HG02840 (cell line): ENCODE results near the gene RGL1.

Experiments
- ATAC-seq: cut with Tn5 transposase; IDR thresholded peaks from one replicate; pipeline ENCODE4 v1.9.1; 2021; ENCODE audit warnings: mild to moderate bottlenecking, moderate library complexity, moderate number of reproducible peaks; ENCODE audit not compliant: unreplicated experiment, low FRiP score

RGL1 gene

DNA sequence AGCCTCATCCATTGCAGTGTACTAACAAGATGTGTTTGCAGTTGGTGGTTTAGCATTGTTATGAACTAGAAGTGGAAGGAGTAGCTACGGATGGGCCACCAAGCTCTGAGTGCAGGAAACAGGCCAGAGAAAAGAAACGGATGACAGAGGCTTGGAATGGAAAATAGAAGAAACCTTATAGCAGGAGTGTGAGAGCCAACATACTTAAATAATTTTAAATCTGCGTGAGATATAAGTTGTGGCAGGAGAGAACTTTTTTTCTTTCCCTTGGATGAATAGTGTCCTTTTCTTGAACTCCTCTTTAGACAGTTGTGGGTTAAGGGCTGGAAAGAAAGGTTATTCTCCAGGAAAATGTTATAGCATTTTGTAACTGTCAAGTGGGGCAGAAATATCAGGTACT is 54.2 kb downstream of the RGL1 start:
- no peak for ATAC-seq

DNA sequence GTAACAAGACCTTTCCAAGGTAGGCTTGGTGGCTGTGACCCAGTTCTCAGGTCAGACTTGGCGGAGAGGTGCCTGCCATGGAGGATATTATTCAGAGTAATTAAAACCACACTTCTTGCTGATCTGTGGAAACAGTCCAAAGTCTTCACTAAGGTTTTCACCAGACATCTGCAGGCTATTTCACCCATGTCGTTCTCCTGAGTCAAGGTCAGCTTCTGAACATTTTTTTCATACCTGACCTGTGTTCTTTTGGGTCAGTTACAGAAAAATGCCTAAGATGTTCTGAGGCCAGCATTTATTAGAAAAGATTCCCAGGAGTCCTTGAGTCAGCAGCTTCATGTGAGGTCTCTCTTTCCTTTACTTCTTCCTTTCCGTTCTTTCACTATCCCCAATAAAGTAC is 54.9 kb downstream of the RGL1 start:
- ATAC-seq, result no peak

DNA sequence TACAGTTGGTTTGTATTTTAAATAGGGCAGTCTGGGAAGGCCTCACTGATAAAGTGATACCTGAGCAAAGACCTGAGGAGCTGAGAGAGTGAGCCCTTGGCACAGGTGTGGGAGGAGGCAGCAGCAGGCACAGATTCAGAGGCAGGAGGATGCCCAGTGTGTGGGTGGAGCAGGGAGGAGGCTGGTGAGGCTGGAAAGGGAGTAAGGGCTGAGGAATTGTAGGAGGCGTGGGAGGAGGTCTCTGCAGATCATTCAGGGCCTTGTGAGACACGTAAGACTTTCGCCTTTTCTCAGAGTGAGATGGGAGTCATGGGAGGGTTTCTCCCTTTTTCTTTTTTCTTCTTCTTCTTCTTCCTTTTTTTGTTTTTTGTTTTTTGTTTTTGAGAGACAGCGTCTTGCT is 58.0 kb downstream of the RGL1 start:
- no peak for ATAC-seq

DNA sequence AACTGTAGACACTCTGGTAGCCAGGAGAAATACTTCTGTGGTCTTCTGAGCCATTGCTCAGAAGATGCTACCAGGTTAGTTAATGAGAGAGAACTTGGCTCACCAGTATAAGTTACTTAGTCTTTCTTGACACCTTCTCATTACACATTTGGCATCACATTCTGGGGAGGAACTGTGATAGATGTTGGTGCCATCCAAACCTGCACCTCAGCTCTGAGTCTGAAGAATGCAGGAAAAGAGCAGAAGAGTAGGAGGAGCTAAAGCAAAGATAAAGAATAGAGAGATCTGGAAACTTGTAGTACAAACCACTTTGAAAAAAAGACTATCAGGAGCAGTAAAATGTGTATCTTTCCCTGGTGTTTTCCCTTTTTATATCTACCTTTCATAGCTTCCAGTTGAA is 58.9 kb downstream of the RGL1 start:
- ATAC-seq, result no peak

DNA sequence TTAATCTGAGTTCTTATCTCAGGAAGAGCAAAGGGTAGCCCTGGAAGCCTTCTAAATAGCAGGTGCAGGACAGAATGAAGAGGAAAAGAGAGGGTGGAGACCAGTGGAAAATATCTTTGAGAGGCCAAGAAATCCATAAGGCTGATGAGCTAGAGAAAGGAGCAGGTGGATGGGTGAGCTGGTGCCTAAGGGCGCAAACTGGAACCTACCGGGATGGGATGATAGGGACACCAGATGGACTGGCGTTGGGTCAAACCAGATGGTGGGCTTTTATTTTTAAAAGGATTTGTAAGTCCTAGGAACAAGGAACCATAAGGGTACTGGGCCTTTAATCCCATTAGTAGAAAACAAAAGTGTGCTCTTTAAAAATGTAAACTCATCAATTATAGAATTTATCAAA is 59.7 kb downstream of the RGL1 start:
- no peak for ATAC-seq

DNA sequence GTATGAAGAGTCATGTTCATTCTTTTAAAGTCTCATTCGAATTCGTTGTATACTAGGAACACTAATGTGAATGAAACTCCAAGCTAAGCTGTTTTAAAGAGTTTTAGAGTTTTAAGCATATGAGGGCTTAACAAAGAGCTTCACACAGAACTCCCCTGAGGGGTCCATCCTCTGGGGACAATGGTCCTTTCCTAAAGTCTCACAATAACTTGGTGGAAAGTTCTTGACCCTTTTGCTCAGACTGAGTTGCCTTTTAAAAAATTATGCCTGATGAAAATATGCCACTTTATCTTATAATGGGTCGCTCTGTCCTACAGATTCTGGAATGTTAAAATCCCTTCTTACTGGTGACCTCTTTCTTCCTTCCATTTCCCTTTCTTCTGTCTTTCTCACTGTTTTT is 64.3 kb downstream of the RGL1 start:
- ATAC-seq, result no peak

DNA sequence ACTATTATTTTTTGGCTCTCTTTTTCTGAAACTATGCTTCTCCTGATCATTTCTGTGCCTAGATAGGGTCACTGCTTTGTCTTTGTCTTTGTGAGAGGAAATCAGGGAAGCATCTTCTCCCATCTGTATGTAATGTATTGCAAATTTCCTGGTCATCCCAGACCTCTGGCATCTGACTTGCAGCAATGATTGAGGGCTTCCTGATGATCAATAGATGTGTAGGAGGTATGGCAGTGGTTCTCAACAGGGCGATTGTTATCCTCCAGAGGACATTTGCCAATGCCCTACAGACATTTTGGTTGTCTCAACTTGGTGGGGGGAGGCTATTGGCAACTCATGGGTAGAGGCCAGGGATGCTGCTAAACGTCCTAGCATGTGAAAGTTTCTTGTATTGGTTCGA is 64.7 kb downstream of the RGL1 start:
- ATAC-seq, result no peak

DNA sequence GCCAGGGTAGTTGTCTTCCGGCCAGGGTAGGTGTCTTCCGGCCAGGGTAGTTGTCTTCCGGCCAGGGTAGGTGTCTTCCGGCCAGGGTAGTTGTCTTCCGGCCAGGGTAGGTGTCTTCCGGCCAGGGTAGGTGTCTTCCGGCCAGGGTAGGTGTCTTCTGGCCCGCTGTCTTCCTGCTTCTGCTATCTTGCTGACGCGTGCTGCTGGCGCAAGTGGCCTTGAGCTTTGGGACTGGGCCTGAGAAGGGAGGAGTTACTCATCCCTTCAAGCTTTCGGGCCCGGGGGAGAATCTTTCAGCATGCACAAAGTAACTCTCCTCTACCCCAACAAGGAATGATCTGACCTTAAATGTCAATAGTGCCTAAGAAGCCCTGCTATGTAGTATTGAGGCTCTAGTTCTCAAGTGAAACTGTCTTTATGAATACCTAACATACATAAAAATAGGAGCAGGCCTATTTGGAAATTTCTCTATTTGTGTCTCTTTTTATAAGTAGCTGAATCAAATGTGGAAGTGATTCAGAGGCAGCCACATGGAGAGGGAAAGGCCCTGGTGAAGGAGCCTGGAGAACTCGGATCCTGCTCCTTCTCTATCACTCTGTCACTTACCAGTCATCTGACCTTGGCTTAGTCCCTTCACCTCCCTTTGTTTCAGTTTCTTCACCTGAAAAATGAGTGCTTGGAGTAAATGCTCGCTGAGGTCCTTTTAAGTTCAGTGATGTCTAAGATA is 65.6 kb downstream of the RGL1 start:
- no peak for ATAC-seq

DNA sequence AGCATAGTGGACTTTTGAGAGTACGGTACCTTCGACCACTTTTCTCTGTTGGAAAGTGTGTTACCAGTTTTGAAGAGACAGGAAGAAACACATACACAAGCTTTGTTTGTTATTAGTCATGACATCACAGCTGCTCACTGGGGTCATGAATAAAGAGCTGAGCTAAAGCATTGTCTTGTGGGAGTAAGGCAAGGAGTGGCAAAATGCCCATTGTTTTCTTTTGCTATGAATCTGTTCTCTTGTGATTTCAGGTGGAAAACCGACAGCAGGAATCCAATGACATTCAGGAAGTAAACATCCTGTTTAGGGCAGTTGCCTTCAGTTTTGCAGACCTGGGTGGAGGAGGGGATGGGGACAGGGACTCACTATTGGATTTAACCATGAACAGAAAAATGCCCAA is 66.2 kb downstream of the RGL1 start:
- ATAC-seq, result no peak

DNA sequence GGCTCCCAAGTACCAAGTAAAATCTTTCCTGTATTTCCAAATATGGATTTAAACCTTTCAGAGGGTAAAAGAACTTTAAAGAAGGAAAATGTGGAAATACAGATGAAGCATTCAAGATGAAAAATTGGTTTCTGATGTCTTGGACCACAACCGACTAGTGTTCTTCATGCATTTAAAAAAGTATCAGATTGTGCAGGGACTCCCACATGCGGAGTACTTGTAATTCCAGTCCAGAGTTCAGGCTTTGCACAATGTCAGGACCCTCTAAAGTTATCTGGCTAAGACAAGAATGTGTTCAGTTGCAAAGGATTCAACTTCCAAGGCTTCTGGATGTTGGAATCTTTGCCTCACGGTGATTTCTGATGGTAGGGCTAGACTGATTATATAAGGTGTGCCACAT is 66.7 kb downstream of the RGL1 start:
- no peak for ATAC-seq

DNA sequence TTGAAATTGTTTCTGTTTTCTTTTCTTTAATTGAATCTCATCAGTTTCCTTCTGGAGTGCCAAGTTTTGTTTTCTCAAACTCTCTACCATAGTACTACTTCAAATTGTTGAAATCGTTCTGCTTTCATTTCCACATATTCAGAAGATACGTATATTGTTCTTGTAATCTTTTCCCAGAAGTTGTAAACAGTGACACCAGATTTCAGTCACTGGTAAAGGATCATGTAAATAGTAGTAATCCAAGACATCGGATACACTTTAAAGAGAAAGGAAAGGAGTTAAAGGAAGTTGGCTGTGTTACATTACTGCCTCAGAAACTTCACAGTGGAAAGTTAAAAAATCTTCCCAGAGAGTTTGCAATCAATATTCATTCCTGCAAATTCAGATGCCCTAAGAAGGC is 67.5 kb downstream of the RGL1 start:
- ATAC-seq, result no peak

DNA sequence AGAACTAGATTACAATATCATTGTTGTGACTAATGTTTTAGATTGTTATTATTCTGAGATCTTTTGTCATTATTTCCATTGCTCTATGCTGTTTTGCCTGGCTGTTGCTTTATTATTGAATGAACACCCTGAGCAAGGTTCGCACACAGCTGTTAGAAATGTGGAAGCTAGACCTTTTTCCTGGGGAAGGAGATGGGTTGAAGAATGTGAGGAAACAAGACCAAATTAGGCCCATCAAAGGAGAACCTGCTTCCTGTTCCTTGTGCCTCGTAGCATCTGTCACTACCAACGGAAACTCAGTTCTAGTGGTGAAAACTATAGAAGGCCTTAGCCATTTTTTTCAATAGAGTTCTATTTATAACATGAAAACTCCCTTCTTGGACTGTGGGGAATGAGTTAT is 68.7 kb downstream of the RGL1 start:
- ATAC-seq, result no peak

DNA sequence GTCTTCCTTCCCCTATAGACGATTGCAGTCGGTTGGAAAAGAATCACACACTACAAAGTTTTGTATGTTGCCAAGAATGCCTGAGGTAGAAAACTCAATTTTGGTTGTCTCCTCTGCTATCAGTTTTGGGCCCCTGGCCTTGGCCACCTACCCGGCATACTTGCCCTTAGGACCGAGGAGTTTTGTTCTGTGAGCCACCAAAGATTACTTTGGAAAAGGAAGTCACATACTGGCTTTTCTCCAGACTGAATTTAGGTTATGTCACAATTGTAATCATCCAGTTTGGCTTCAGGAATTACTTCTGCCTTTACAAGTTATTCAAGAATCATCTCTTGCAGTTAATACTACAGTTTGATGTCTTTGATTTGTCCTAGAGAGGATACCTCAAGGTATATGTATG is 71.4 kb downstream of the RGL1 start:
- ATAC-seq, result no peak

DNA sequence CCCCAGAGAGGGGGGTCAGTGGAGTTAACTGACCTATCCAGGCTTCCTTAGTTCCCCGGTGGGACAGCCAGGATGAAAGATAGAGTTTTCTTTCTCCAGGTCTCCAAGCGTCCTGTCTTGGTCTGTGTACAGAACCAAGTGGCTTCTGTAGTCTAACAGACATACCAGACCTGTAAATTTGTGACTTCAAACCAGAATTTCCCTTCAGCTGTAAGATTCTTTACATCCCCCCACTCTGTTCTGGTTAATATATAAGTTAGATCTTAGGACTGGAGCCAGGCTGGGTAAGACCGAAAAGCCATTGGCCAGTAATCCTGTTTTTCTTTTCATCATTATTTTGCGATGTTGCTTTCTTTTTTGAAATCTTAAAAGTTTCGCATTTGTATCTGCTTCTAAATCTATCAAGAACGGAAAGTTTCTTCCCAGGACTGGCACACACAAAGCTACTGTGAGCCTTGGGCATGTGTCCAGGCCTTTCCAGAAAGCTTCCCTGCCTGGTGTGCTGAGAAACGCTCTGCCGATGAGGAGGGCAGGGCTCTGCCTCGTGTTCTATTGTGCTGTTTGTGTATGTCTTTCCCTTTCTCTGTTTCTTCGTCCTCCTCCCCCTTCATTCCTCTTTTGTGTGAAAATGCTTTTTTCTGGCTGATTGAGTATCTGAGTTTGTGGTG is 72.3 kb downstream of the RGL1 start:
- ATAC-seq, result no peak

DNA sequence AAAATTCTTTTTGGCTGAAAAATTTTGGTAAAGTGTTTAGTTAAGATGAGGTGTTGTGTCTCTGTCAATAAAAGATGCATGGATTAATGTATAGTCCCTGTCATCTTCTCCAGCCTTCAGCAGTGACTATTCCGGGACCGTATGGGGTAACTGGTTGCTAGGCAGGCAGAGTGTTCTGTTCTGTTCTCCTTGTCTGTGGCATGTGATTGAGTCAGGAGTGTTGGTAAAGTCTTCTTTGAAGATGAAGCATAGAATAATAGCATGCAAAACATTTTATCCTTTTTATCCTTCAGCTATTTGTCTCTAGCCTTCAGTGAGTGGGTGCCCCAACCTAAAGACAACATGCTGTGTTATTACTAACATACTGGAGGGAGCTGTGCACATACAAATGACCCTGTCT is 74.6 kb downstream of the RGL1 start:
- no peak for ATAC-seq

DNA sequence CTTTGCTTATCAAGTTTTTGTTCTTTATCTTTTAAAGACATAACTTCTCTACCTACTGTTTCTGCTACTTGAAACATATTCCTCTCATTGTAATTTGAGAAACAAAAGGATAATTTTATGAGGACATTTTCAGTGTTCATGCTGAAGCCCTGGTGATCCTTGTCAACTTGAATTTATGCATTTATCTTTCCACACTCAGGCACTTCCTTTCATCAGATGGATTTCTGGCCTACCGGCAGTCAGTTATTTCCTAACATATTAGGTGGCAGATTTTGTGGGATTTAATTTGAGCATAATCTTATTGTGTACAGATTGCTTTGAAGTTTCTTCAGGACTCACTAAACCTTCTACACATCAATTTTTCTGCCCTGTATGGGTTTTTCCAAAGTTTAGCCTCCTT is 75.0 kb downstream of the RGL1 start:
- ATAC-seq, result no peak

DNA sequence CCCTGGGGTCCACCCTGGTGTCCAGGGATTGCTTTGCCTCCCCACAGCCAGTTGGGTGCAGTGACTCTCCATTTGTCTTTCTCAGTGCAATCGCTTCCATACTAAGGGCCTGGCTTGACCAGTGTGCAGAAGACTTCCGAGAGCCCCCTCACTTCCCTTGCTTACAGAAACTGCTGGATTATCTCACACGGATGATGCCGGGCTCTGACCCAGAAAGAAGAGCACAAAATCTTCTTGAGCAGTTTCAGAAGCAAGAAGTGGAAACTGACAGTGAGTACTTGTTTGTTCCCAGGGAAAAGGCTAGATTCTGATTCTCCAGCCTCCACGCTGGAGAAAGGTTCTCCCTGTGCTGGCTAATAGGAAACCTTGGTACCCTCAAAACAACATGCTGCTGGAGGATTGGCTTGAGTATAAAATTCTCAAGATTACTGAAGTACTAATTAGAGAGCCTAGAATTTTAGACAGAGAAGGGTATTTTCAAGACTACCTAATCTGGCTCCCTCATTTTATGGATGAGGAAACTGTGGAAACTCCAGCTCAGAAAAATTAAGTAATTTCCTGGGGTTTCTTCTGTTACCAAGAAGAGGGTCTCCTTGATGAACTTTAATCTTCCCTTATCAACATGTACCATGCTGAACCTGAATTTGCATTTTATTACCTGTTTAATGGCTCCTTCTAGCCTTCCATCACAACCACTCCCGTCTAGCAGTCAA is 75.8 kb downstream of the RGL1 start:
- ATAC-seq, result no peak

DNA sequence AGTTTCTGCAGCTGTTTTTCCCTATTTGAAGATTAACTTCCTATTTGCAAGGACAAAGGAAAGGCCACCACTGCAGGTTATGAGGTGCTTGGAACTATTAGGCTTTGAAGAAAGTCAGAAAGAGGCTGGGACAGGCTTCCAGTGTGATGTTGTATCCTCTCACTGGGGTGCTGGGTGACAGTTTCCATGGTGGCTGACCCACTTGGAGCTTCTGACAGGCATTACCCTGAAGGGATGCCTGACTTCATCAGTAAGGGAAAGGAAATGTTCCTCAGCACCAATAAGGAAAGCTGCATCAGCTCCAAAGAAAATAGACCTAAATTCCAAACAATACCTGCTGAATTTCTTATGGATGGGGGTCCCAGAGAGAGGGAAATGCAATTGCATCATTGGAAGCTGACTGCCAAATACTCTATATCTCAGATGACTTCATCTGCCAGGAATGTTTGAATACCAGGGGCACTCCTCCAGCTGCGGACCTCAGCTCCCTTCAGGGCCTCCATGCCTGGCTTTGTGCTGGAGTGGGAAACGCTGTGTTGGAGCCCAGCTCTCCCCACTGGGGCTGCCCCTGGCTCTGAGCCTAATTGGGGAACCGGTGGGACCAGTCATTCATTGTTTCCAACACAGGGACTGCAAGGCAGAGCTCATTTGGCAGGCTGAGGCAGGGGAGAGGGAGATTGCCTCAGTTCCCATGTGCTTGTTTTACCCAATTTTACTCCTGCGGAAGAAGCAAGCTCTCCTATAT is 76.6 kb downstream of the RGL1 start:
- no peak for ATAC-seq

DNA sequence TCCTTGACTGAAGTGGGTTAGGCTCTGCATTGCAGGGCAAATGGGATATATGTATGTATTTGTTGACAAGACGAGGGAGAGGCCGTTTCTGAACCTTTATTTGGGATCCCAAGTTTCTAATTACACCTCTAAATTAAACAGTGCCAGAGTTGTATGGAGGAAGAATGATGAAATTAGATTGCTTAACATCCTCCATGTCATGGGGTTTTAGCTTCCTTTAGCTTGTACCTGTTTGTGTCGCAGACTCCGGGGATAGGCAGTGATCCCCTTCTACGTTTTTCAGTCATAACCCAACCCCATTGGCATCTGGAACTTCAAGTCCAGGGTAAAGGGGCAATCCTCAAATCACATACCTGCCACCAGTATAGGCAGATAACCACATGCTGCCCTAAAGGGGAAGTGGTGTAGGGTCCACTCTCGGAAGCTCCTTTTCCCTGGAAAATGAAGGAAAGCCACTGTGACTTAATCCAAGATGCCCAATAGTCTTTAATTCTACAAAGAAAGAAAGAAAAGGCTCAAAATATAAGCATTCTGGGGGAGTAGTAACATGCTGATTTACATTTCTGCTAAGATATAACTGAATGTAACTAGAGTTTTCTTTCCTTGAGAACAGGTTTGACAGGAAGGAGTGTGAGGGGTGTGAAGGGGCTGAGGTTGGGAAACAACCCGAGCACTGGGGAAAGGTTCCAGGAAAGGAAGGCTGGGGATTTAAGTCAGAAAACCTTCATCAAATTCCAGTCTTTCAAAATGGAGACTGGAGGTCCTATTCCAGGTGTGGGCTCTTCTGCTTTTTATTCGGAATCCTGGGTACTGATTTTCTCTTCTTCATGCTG is 77.6 kb downstream of the RGL1 start:
- no peak for ATAC-seq

DNA sequence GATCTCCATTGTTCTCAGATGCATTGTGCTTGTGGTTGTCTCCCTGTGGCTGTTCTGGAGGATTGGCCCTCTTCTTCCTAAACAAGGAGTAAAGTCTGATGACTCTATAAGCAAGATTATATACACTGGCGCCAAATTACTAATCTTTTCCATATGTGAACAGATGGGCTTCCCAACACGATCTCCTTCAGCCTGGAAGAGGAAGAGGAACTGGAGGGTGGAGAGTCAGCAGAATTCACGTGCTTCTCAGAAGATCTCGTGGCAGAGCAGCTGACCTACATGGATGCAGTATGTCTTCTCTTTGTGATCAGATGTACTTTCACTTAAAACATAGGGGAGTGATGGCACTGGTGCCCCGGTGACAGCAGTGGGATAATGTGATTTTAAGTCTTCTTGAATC is 78.7 kb downstream of the RGL1 start:
- ATAC-seq, result no peak
